ENCODE results near the gene TFB2M.
"Not testable (repeated sequence)": the region's sequence is repeated elsewhere in the genome, so short reads cannot be mapped to it uniquely, and the experiment has no call there.

The TFB2M gene

DNA sequence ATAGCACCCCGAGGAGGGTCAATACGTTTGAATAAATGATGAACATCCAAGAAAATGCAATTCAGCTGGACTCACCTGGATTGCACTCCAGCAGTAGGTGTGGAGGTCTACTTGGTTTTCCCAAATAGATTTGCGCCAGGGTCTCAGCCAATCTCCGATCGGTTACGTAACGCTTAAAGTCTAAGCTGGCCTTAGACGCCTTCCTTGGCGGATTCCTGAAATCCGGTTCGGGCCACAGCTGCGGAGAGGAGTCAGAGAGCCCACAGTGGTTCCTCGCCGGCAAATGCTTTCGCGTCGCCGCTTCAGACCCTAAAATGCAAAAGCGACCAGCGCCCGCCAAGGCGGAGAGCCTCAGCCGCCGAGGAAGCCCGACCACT lies 322 bp downstream of the TFB2M start:
- H3K27me3 ChIP-seq (ENCODE audit: insufficient read depth, insufficient read length) = no peaks in the 10 kb centered on the region
- H3K9me3 ChIP-seq (ENCODE audit: insufficient read depth, low read length) = no peaks in the 10 kb centered on the region
- H3K4me3 ChIP-seq (ENCODE audit: insufficient read length, low read depth) = peak overlapping the region; percentile 68
- DNase-seq (ENCODE audit: low read depth, low spot score) = no peak
- H3K9ac ChIP-seq (ENCODE audit: insufficient read length, low read depth) = peak overlapping the region; percentile 87
- H3K36me3 ChIP-seq (ENCODE audit: insufficient read depth, insufficient read length, low read length) = peaks cover 30% of the 10 kb centered on the region
- TF ChIP-seq SUZ12 (IDR thresholded peaks at IDR 0.05; ENCODE audit: extremely low read depth, insufficient read depth, insufficient read length) = no peak
- no peak for TF ChIP-seq ZNF274 (IDR thresholded peaks at IDR 0.05; ENCODE audit: low read depth, low read length)
- TF ChIP-seq YY1 (IDR thresholded peaks at IDR 0.05; ENCODE audit: insufficient read depth, insufficient read length) = no peak
- H3K4me1 ChIP-seq (ENCODE audit: insufficient read depth, insufficient read length) = no peaks in the 10 kb centered on the region

DNA sequence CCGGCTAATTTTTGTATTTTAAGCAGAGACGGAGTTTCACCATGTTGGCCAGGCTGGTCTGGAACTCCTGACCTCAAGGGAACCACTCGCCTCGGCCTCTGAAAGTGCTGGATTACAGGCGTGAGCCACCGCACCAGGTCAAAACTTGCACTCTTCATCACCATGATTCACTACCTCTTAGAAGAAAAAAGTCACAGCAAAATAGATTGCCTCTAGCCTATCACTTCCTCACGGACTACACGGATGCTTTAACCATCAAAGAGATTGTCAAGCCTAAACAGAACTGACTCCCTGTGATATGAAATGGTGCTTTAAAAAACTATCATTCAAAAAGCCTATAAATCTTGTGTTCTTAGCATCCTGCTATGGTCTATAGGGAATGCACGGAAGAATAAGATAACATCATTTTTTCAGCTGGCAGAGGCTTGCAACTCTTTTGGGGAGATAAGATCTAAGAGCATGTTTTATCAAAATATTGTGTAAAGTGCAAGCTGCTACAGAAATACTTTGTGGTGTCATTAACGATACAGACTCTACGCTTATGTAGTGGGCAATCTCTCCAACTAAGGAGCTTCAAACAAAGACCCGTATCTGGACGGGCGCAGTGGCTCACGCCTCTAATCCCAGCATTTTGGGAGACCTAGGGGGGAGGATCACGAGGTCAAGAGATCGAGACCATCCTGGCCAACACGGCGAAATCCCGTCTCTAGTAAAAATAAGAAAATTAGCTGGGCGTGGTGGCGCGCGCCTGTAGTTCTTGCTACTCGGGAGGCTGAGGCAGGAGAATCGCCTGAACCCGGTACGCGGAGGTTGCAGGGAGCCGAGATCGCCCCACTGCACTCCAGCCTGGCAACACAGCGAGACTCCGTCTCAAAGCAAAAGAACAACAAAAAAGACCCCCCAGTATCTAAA lies 966 bp downstream of the TFB2M start:
- H3K9ac ChIP-seq (ENCODE audit: insufficient read length, low read depth) = peak overlapping the region; percentile 87
- no peaks in the 10 kb centered on the region for H3K9me3 ChIP-seq (ENCODE audit: insufficient read depth, low read length)
- H3K36me3 ChIP-seq (ENCODE audit: insufficient read depth, insufficient read length, low read length) = peaks cover 33% of the 10 kb centered on the region
- TF ChIP-seq SUZ12 (IDR thresholded peaks at IDR 0.05; ENCODE audit: extremely low read depth, insufficient read depth, insufficient read length) (no peak), ZNF274 (IDR thresholded peaks at IDR 0.05; ENCODE audit: low read depth, low read length) (no peak), YY1 (IDR thresholded peaks at IDR 0.05; ENCODE audit: insufficient read depth, insufficient read length) (no peak)
- H3K27me3 ChIP-seq (ENCODE audit: insufficient read depth, insufficient read length) = no peaks in the 10 kb centered on the region
- H3K4me1 ChIP-seq (ENCODE audit: insufficient read depth, insufficient read length) = no peaks in the 10 kb centered on the region
- no peak for DNase-seq (ENCODE audit: low read depth, low spot score)
- peak overlapping the region; percentile 68 for H3K4me3 ChIP-seq (ENCODE audit: insufficient read length, low read depth)

DNA sequence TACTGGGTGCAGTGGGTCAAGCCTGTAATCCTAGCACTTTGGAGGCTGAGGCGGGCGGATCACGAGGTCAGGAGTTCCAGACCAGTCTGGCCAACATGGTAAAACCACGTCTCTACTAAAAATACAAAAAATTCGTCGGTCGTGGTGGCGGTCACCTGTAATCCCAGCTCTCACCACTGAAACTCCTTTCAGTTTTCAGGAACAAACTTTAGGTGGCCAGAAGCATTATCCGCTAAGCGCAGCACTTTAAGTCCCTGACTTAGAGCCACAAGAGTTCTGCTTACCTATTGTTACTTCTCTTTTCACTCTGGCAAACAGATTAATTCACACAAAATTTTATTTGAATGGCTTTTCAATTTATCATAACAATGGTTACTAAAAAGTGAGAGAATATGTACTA lies 5.2 kb downstream of the TFB2M start:
- H3K9ac ChIP-seq (ENCODE audit: insufficient read length, low read depth); H3K27me3 ChIP-seq (ENCODE audit: insufficient read depth, insufficient read length); H3K4me1 ChIP-seq (ENCODE audit: insufficient read depth, insufficient read length); DNase-seq (ENCODE audit: low read depth, low spot score); H3K4me3 ChIP-seq (ENCODE audit: insufficient read length, low read depth); H3K9me3 ChIP-seq (ENCODE audit: insufficient read depth, low read length): not testable (repeated sequence)
- peaks cover 67% of the 10 kb centered on the region for H3K36me3 ChIP-seq (ENCODE audit: insufficient read depth, insufficient read length, low read length)

DNA sequence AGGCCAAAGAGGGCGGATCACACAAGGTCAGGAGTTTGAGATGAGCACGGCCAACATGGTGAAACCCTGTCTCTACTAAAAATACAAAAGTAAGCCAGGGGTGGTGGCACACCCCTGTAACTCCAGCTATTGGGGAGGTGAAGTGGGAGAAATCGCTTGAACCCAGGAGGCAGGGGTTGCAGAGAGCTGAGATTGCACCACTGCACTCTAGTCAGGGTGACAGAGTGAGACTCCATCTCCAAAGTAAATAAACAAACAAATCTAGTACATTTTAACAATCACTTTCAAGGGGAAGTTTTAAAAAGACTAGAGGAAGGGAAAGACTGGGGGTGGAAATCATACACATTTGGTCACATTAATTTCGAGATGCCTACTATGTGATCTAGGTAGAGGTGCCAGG lies 6.8 kb downstream of the TFB2M start:
- no peak for DNase-seq (ENCODE audit: low read depth, low spot score)
- no peaks in the 10 kb centered on the region for H3K4me1 ChIP-seq (ENCODE audit: insufficient read depth, insufficient read length)
- peaks cover 69% of the 10 kb centered on the region for H3K36me3 ChIP-seq (ENCODE audit: insufficient read depth, insufficient read length, low read length)
- no peaks in the 10 kb centered on the region for H3K9me3 ChIP-seq (ENCODE audit: insufficient read depth, low read length)
- no peak overlapping the region for H3K4me3 ChIP-seq (ENCODE audit: insufficient read length, low read depth)
- H3K9ac ChIP-seq (ENCODE audit: insufficient read length, low read depth) = no peak overlapping the region
- H3K27me3 ChIP-seq (ENCODE audit: insufficient read depth, insufficient read length) = no peaks in the 10 kb centered on the region
- TF ChIP-seq YY1 (IDR thresholded peaks at IDR 0.05; ENCODE audit: insufficient read depth, insufficient read length) (no peak), SUZ12 (IDR thresholded peaks at IDR 0.05; ENCODE audit: extremely low read depth, insufficient read depth, insufficient read length) (no peak), ZNF274 (IDR thresholded peaks at IDR 0.05; ENCODE audit: low read depth, low read length) (no peak)

DNA sequence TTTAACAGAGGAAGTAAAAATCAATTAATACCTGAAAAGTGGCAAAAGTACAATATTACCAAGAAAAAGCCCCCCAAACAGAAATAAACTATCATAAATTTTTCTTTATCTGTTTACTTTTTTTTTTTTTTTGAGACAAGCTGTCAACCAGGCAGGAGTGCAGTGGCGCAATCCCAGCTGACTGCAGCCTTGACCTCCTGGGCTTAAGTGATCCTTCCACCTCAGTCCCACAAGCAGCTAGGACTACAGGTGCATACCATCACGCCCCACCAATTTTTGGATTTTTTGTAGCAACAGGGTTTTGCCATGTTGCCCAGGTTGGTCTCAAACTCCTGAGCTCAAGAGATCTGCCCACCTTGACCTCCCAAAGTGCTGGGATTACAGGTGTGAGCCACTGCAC lies 8.0 kb downstream of the TFB2M start:
- TF ChIP-seq SUZ12 (IDR thresholded peaks at IDR 0.05; ENCODE audit: extremely low read depth, insufficient read depth, insufficient read length) (no peak), YY1 (IDR thresholded peaks at IDR 0.05; ENCODE audit: insufficient read depth, insufficient read length) (no peak)
- Histone ChIP-seq H3K4me1 (ENCODE audit: insufficient read depth, insufficient read length) (no peaks in the 10 kb centered on the region), H3K9me3 (ENCODE audit: insufficient read depth, low read length) (no peaks in the 10 kb centered on the region), H3K27me3 (ENCODE audit: insufficient read depth, insufficient read length) (no peaks in the 10 kb centered on the region), H3K36me3 (ENCODE audit: insufficient read depth, insufficient read length, low read length) (peaks cover 69% of the 10 kb centered on the region), H3K9ac (ENCODE audit: insufficient read length, low read depth) (no peak overlapping the region), H3K4me3 (ENCODE audit: insufficient read length, low read depth) (no peak overlapping the region)
- no peak for DNase-seq (ENCODE audit: low read depth, low spot score)

DNA sequence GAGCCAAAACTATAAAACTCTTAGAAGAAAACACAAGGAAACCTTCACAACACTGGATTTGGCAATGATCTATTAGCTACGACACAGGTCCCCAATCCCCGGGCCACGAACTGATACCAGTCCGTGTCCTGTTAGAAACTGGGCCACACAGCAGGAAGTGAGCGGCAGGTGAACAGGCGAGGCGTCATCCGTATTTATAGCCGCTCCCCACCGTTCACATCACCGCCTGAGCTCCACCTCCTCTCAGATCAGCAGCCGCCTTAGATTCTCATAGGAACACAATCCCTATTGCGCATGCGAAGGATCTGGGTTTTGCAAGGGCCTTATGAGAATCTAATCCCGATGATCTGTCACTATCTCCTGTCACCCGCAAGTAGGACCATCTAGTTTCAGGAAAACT lies 11.9 kb downstream of the TFB2M start:
- Histone ChIP-seq H3K9ac (ENCODE audit: insufficient read length, low read depth) (no peak overlapping the region), H3K36me3 (ENCODE audit: insufficient read depth, insufficient read length, low read length) (peaks cover 80% of the 10 kb centered on the region), H3K9me3 (ENCODE audit: insufficient read depth, low read length) (no peaks in the 10 kb centered on the region), H3K27me3 (ENCODE audit: insufficient read depth, insufficient read length) (no peaks in the 10 kb centered on the region), H3K4me1 (ENCODE audit: insufficient read depth, insufficient read length) (no peaks in the 10 kb centered on the region), H3K4me3 (ENCODE audit: insufficient read length, low read depth) (no peak overlapping the region)
- DNase-seq (ENCODE audit: low read depth, low spot score) = no peak
- TF ChIP-seq ZNF274 (IDR thresholded peaks at IDR 0.05; ENCODE audit: low read depth, low read length) (no peak), SUZ12 (IDR thresholded peaks at IDR 0.05; ENCODE audit: extremely low read depth, insufficient read depth, insufficient read length) (no peak), YY1 (IDR thresholded peaks at IDR 0.05; ENCODE audit: insufficient read depth, insufficient read length) (no peak)

DNA sequence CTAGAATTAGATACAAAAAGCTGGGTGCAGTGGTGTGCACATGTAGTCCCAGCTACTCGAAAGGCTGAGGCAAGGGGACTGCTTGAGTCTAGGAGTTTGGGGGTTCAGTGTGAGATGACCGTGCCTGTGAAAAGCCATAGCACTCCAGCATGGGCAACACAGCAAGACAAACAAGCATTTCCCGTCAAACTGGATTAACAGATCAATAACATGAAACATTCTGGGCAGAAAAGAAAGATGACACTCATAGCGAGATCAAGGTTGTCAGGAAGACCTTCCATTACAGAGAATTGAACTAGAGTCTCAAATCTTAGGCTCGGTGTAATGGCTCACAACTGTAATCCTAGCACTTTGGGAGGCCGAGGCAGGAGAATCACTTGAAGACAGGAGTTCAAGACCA lies 14.0 kb downstream of the TFB2M start:
- no peaks in the 10 kb centered on the region for H3K9me3 ChIP-seq (ENCODE audit: insufficient read depth, low read length)
- no peaks in the 10 kb centered on the region for H3K4me1 ChIP-seq (ENCODE audit: insufficient read depth, insufficient read length)
- no peak overlapping the region for H3K4me3 ChIP-seq (ENCODE audit: insufficient read length, low read depth)
- TF ChIP-seq ZNF274 (IDR thresholded peaks at IDR 0.05; ENCODE audit: low read depth, low read length) = no peak
- TF ChIP-seq SUZ12 (IDR thresholded peaks at IDR 0.05; ENCODE audit: extremely low read depth, insufficient read depth, insufficient read length) = no peak
- no peak for TF ChIP-seq YY1 (IDR thresholded peaks at IDR 0.05; ENCODE audit: insufficient read depth, insufficient read length)
- no peak for DNase-seq (ENCODE audit: low read depth, low spot score)
- H3K27me3 ChIP-seq (ENCODE audit: insufficient read depth, insufficient read length) = no peaks in the 10 kb centered on the region
- no peak overlapping the region for H3K9ac ChIP-seq (ENCODE audit: insufficient read length, low read depth)
- peaks cover 84% of the 10 kb centered on the region for H3K36me3 ChIP-seq (ENCODE audit: insufficient read depth, insufficient read length, low read length)
